ENCODE measurements around the gene EFNA4. TPM values are rescaled to one million over a fixed set of nuclear protein-coding genes. Genes with fewer than 3 reads are reported as not detected.
A peak's percentile ranks its signal among the peaks of the same experiment; 100 is the strongest.
"Not testable (repeated sequence)": the region's sequence is repeated elsewhere in the genome, so short reads cannot be mapped to it uniquely, and the experiment has no call there.

Gene EFNA4
- total RNA-seq, 1 experiment from 2014 or later, result 13.9 TPM

DNA sequence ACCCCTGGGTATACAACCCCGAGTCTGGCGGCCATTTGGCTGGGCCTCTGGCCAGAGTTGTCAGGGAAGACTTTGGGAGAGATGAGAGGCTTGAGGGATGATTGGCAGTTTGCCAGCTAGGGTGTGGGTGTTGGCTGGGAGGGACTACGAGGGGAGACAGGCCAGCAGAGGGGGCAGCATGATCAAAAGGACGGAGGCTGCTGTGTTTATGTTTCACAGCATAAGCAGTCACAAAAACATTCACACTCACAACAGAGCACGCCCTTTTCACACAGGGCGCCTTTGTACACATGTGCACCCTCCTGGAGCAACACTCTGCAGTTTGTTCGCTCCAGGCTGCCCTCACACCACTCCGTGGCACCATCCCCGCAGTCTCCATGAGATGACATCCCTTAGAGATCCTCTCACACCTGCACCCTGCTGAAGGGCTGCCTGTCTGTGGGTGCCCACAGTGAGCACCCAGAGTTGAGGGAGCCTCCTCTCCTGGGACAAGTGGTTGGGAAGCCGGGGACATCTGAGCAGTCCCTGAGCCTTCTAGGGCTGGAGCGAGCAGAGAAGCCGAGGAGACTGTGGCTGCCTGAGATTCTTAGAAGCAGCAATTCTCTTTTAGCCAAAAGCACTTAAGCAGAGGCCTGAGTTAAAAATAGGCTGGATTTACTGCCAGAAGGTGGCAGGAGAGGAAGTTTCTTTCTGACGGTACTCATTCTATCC lies 30.5 kb downstream of the EFNA4 start:
- DNase-seq (ENCODE audit: low read depth, low spot score), result peak; percentile 81
- in situ Hi-C loops (cut with HindIII; ENCODE audit: low pct_unique_long_range_greater_than_20kb, low sequenced_read_pairs), result no loop called here

DNA sequence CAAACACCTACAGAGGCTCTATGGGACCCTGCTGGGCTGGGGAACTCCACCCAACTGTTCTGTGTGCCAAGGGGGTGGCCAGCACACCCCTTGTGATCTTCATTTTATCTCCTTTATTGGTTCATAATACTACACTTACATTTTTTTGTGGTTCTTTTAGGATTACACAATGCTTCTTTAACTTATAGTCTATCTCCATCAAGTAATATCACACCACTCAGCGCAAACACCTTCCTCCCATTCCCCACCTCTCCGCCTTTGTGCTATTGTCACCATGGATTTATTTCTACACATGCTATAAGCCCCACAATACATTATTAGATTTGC lies 31.0 kb downstream of the EFNA4 start:
- no peak for DNase-seq (ENCODE audit: low read depth, low spot score)
- in situ Hi-C loops (cut with HindIII; ENCODE audit: low pct_unique_long_range_greater_than_20kb, low sequenced_read_pairs), result no loop called here

DNA sequence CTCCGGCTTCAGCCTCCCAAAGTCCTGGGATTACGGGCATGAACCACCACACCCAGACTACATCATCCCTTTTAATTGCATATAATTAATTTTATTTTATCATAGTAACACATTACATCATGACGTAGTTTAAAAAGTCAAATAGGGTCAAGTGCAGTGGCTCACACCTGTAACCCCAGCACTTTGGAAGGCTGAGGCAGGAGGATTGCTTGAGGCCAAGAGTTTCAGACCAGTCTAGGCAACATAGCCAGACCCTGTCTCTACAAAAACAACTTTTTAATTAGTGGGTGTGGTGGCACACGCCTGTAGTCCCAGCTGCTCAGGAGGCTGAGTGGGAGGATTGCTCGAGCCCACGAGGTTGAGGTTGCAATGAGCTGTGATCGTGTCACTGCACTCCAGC lies 35.8 kb downstream of the EFNA4 start:
- no peak for DNase-seq (ENCODE audit: low read depth, low spot score)
- in situ Hi-C loops (cut with HindIII; ENCODE audit: low pct_unique_long_range_greater_than_20kb, low sequenced_read_pairs), result no loop called here

DNA sequence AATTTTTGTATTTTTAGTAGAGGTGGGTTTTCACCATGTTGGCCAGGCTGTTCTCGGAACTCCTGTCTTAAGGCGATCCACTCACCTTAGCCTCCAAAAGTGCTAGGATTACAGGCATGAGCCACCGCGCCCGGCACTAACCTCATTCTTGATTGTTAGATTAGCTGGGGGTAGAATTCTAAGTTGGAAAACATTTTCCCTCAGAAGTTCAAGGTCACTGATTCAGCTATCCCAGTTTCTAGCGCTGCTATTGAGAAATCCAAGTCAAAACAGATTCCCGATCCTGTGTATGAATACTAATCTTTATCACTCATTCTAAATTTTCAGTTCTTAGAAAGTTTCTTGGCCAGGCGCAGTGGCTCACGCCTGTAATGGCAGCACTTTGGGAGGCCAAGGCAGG lies 39.8 kb downstream of the EFNA4 start:
- in situ Hi-C loops (cut with HindIII; ENCODE audit: low pct_unique_long_range_greater_than_20kb, low sequenced_read_pairs), result no loop called here
- DNase-seq (ENCODE audit: low read depth, low spot score), result no peak

DNA sequence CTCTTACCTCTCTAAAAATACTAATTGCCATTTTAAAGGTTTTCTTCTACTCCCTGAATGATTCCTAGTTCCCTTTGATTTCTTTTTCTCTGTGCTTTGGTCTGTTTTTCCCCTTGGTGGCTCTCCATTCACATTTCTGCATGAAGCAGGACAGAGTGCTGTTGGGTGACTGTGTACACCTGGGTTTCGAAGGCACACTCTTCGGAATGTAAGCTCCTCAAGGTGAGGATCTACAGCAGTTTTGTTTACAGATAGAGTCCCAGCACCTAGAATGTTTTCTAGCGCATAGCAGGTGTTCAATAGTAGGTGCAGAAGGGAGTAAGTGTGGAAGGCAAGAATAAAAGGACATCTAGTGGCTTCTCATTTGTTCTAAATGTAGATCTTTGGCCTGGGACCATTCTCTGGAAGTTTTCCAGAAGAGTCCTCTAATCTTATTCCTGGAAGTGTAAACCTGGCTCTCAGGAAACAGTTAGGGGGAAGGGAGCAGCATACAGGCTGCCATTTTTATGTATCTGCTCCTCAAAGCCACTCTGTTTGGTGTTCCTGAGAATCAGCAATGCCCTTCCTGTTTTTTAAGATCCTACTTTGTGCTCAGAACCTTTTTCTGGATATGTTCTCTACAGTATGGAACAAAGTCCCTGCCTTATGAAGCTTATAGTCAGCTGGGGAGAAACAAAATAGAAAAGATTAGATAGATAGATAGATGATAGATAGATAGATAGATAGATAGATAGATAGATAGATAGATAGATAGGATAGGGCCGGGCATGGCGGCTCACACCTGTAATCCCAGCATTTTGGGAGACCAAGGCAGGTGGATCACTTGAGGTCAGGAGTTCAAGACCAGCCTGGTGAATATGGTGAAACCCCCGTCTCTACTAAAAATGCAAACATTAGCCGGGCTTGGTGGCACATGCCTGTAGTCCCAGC lies 41.3 kb downstream of the EFNA4 start:
- in situ Hi-C loops (cut with HindIII; ENCODE audit: low pct_unique_long_range_greater_than_20kb, low sequenced_read_pairs), result no loop called here
- DNase-seq (ENCODE audit: low read depth, low spot score), result no peak

DNA sequence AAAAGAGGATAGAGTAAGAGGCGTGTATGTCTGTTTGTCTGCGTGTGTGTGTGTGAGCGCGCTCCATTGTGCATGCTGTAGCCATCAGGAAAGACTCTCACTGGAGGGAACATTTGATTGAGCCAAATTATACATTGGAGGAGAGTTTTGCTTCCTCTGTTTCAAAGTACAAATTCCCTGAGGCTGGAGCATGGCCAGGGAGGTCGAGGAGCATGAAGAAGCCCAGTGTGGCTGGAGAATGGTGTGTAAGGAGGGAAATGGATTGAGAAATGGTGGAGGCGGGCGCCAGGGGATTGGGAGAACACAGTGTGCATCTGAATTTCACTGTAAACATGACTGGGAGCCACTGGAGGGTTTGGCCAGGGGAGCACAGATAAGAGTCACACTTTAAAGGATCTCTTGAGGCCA lies 42.1 kb downstream of the EFNA4 start:
- in situ Hi-C loops (cut with HindIII; ENCODE audit: low pct_unique_long_range_greater_than_20kb, low sequenced_read_pairs), result no loop called here
- DNase-seq (ENCODE audit: low read depth, low spot score), result no peak

DNA sequence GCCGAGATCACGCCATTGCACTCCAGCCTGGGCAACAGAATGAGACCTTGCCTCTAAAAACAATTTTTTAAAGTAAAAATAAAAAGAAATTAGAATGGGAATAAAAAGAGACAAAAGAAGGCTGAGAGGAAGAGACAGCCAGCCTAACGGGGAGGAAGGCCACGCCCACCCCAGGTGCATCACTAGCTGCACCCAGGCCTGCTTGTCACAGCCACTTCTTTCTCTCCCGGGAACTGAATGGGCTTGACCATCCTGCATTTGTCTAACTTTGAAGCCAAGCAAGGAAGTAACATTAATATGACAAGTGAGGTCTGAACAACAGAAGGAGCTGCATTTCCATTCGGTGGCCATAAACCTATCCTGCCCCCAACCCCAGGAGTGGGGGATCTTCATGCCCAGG lies 43.3 kb downstream of the EFNA4 start:
- in situ Hi-C loops (cut with HindIII; ENCODE audit: low pct_unique_long_range_greater_than_20kb, low sequenced_read_pairs), result no loop called here
- DNase-seq (ENCODE audit: low read depth, low spot score), result no peak

DNA sequence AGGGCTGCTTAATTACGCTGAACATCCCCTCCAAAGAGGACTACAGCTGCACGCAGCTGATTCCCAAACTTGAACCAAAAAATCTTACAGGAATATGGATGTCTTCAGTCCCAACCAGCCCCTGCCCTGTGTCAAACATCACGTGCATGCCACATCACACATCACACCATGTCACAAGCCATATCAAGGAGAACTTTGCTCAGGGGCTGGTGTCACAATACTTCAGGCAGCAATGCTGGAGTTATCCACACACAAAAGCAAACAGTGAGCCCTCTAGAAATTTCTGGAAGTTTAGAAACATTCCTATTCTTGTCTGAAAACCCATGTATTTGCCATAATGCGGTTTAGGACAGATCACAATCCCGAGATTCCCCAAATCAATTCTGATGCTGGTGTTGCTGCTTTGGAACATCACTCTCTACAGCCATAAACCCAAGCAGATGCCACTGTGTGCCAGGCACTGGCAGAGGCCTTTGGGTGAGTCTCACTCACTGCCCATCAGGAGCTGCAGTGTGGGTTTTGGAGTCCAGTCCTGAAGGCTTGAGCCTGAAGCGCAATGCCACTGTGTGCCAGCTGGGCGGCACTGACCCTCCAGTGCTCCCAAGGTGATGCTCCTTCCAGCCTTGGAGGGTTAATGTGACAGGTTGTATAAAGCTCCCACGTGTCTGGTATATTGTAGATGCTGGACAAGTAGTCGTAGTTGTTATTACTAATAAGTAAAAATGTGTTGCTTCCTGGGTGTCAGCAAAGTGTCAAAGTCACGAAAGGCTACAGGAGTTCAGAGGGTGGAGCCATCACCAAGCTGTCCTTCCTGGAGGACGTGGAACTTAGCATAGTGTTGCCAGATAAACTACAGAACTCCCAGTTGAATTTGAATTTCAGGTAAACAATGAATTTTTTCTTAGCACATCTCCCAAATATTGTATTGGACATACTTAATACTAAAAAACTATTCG lies 44.0 kb downstream of the EFNA4 start:
- no peak for DNase-seq (ENCODE audit: low read depth, low spot score)
- in situ Hi-C loops (cut with HindIII; ENCODE audit: low pct_unique_long_range_greater_than_20kb, low sequenced_read_pairs), result no loop called here

DNA sequence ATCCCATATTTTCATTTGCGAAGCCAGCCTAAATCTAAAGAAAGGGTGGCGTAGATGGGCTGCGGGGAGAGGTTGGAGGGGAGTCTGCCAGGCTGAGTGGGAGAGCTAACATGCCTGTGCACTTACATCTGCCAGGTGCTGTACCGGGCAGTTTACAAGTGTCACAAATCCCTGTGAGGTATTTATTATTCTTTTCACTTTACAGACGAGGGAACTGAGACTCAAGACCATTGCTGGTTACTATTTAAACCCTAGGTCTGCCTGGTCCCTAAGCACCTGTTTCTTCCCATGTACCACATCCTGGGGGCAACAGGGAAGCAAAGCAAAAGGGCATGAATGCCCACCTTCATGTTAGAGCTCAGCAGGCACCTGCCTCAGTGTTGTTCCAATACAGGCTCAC lies 44.8 kb downstream of the EFNA4 start:
- in situ Hi-C loops (cut with HindIII; ENCODE audit: low pct_unique_long_range_greater_than_20kb, low sequenced_read_pairs), result no loop called here
- no peak for DNase-seq (ENCODE audit: low read depth, low spot score)

DNA sequence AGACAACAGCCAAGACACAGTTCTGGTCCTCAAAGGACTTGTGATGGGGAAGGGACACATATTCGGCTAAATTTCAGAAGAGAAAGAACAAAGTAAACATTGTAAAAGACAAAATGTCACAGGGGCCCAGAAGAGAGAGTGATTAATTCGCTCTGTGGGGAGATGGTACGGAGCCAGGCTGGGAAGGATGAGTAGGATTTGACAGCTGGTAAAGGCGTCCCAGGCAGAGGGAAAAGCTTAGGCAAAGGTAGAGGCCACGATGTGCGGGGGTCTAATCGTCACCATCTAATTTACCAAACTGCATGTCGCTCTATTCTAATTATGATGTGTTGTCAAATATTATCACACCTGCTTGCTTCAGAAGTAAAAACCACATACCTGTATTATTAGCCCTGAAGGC lies 46.8 kb downstream of the EFNA4 start:
- in situ Hi-C loops (cut with HindIII; ENCODE audit: low pct_unique_long_range_greater_than_20kb, low sequenced_read_pairs), result no loop called here
- no peak for DNase-seq (ENCODE audit: low read depth, low spot score)

DNA sequence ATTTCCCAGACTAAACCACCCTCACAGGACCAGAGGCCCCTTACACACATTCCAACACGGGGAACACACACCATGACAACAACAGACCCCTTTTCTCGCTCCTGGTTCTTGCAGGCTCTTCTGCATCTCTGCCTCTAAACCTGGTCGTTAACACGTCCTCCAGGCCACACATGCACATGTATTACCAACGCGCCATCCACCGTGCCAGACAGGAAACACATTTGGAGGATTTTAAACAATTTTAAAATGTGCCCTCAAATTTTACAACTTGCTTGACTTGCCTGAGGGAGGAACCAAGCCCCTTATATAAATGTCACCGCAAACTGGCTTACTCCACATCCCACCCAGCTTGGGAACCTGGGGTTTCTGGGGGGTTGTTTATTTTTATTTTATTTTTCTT lies 47.3 kb downstream of the EFNA4 start:
- no peak for DNase-seq (ENCODE audit: low read depth, low spot score)

DNA sequence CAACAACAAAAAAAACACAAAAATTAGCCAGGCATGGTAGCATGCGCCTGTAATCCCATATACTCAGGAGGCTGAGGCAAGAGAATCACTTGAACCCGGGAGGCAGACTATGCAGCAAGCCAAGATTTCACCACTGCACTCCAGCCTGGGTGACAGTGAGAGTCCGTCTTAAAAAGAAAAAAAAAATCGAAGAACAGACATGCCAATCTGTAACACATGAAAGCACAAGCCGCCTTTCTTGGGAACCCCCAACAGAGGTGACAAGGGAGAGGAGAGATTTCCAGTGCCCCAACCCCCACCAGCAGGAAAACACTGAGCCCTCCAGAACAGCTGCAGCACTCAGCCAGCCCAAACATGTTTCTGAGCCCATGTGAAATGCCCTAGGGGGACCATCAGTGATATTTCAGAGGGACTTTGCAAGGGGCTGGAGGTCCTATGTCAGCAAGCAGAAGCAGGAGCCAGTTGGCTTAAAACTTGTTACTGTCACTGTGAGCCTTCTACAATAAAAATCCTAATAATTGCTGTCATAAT lies 50.0 kb downstream of the EFNA4 start:
- DNase-seq (ENCODE audit: low read depth, low spot score), result no peak
- in situ Hi-C loops (cut with HindIII; ENCODE audit: low pct_unique_long_range_greater_than_20kb, low sequenced_read_pairs), result no loop called here

More for the DNA sequence above, 47.3 kb downstream of the EFNA4 start:
- in situ Hi-C loops (cut with HindIII; ENCODE audit: low pct_unique_long_range_greater_than_20kb, low sequenced_read_pairs), result no loop called here

DNA sequence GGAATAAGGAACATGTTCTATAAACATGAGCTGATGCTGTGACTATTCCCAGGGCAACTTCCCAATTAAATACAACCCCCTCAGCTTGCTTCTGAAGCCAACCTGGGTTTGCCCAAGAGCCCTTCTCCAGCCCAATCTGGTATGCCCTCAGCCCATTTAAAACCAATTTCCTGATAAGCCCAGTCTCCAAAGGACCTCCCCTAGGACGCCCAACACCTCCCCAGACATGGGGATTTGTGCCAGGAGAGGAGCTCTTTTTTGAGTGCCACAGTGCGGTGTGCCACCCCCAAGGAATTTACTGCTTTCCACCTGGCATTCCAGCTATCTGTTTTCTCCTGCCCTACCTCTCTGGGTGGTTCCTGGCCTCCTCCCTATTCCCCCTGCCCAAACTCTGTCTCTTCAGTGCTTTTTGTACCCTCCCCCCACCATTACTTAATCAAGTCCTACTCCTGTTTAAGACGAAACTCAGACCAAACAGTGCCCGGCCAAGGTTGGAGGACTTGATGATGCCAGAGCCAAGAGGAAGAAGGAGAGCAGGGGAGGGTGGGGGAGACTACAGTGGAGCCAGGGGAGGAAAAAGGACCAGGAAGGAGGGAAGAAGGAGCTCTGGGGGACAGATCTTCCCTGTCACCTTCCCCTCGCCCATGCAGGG lies 52.7 kb downstream of the EFNA4 start:
- in situ Hi-C loops (cut with HindIII; ENCODE audit: low pct_unique_long_range_greater_than_20kb, low sequenced_read_pairs), result no loop called here
- no peak for DNase-seq (ENCODE audit: low read depth, low spot score)

DNA sequence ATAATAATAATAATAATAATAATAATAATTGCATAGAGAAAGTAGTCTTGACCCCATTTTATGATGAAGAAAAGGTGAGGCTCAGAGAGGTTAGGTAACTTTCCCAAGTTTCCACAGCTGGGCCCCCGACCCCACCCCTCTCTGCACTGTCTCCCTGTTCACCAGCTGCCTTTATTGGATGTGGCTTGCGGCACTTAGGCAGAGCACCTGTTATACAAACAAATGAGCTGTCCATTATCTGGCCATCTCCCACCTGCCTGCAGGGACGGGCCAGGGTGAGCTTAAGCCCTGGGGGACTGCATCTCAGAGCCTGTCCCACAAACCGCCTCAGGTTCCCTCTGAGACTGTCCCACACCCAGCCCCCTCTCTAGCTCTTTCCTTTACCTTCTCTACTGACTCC lies 54.1 kb downstream of the EFNA4 start:
- DNase-seq (ENCODE audit: low read depth, low spot score), result no peak
- in situ Hi-C loops (cut with HindIII; ENCODE audit: low pct_unique_long_range_greater_than_20kb, low sequenced_read_pairs), result no loop called here

DNA sequence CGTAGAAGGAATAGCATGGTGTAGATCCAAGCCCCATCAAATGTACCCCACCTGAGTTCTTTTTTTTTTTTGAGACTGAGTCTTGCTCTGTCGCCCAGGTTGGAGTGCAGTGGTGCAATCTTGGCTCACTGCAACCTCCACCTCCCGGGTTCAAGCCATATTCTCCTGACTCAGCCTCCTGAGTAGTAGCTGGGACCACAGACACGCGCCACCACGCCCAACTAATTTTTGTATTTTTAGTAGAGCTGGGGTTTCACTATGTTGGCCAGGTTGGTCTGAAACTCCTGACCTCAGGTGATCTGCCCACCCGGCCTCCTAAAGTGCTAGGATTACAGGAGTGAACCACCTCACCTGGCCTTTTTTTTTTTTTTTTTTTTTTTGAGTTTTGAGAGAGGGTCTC lies 54.5 kb downstream of the EFNA4 start:
- in situ Hi-C loops (cut with HindIII; ENCODE audit: low pct_unique_long_range_greater_than_20kb, low sequenced_read_pairs), result not testable (repeated sequence)

More for the DNA sequence above, 54.5 kb downstream of the EFNA4 start:
- DNase-seq (ENCODE audit: low read depth, low spot score), result not testable (repeated sequence)
